ENCODE results near the gene FARSA. TPM values are rescaled to one million over a fixed set of nuclear protein-coding genes. Genes with fewer than 3 reads are reported as not detected.
"Not testable (repeated sequence)": the region's sequence is repeated elsewhere in the genome, so short reads cannot be mapped to it uniquely, and the experiment has no call there.

FARSA gene
- polyA plus RNA-seq, 4 donors: 41.7 to 67.4 (median 55.2) TPM

GRCh38 chr19:12954612-12954962 is 21.1 kb upstream of the FARSA start:
- no peak for DNase-seq (ENCODE audit: low read depth in 4 of 4, low spot score in 2 of 4)

GRCh38 chr19:12953799-12954611 is 20.5 kb upstream of the FARSA start:
- DNase-seq (ENCODE audit: low read depth in 4 of 4, low spot score in 2 of 4): no peak

GRCh38 chr19:12953138-12953798 is 19.8 kb upstream of the FARSA start:
- no peak for DNase-seq (ENCODE audit: low read depth in 4 of 4, low spot score in 2 of 4)

GRCh38 chr19:12952488-12953137 is 19.1 kb upstream of the FARSA start:
- no peak for DNase-seq (ENCODE audit: low read depth in 4 of 4, low spot score in 2 of 4)

- DNase-seq (ENCODE audit: low read depth in 4 of 4, low spot score in 2 of 4): not testable (repeated sequence)
Observed at GRCh38 chr19:12952050-12952449, 18.5 kb upstream of the FARSA start.

GRCh38 chr19:12949363-12950283 is 16.1 kb upstream of the FARSA start:
- no peak for DNase-seq (ENCODE audit: low read depth in 4 of 4, low spot score in 2 of 4)

- DNase-seq (ENCODE audit: low read depth in 4 of 4, low spot score in 2 of 4): no peak
Observed at GRCh38 chr19:12948612-12949362, 15.3 kb upstream of the FARSA start.

GRCh38 chr19:12947702-12948611 is 14.4 kb upstream of the FARSA start:
- DNase-seq (ENCODE audit: low read depth in 4 of 4, low spot score in 2 of 4): no peak

- DNase-seq (ENCODE audit: low read depth in 4 of 4, low spot score in 2 of 4): no peak
Observed at GRCh38 chr19:12946731-12947496, 13.4 kb upstream of the FARSA start.

GRCh38 chr19:12946092-12946721 is 12.7 kb upstream of the FARSA start:
- DNase-seq (ENCODE audit: low read depth in 4 of 4, low spot score in 2 of 4): peak in 2 of 4 donors; percentile 56 to 57

- peak in 3 of 4 donors; percentile 94 to 98 (median 97) for DNase-seq (ENCODE audit: low read depth in 4 of 4, low spot score in 2 of 4)
Observed at GRCh38 chr19:12945479-12946091, 12.1 kb upstream of the FARSA start, which contains the start of gene RAD23A. Gene RAD23A (plus strand): TSS chr19:12945862. CDS start chr19:12945949, 87 bp downstream.

GRCh38 chr19:12944104-12944674 is 10.7 kb upstream of the FARSA start:
- no peak for DNase-seq (ENCODE audit: low read depth in 4 of 4, low spot score in 2 of 4)

- no peak for DNase-seq (ENCODE audit: low read depth in 4 of 4, low spot score in 2 of 4)
Observed at GRCh38 chr19:12943437-12944044, 10.0 kb upstream of the FARSA start.

GRCh38 chr19:12940897-12941296 is 7.4 kb upstream of the FARSA start:
- DNase-seq (ENCODE audit: low read depth in 4 of 4, low spot score in 2 of 4): no peak

- no peak for DNase-seq (ENCODE audit: low read depth in 4 of 4, low spot score in 2 of 4)
Observed at GRCh38 chr19:12939975-12940423, 6.5 kb upstream of the FARSA start.
